Measurements from ENCODE around the gene FBLN1.

DNA sequence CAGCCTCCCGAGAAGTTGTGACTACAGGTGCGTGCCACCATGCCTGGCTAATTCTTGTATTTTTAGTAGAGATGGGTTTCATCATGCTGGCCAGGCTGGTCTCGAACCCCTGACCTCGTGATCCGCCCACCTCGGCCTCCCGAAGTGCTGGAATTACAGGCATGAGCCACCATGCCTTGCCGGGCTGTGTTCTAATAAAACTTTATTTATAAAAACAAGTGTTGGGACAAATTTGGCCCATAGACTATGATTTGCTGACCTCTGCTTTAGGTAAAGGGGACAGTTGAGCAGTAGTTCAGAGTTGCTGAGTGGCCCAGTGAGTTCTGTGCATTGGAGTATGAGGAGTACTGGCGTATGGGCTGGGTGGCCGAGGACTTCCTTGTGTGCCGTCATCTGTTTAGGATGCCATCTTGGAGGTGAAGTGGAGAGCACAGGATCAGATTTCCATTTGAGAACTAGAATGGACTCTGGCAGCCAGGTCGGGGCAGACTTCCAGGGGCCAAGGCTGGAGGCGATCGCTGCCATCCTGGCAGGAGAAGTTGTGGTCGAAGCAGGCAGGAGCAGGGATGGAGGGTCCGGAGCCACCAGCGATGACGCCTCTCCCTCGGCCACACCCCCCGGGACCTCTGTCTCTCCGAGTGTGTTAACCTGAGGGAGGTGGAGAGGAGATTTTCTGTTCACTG lies 43.8 kb downstream of the FBLN1 start:
- TF ChIP-seq, protein P1, sequence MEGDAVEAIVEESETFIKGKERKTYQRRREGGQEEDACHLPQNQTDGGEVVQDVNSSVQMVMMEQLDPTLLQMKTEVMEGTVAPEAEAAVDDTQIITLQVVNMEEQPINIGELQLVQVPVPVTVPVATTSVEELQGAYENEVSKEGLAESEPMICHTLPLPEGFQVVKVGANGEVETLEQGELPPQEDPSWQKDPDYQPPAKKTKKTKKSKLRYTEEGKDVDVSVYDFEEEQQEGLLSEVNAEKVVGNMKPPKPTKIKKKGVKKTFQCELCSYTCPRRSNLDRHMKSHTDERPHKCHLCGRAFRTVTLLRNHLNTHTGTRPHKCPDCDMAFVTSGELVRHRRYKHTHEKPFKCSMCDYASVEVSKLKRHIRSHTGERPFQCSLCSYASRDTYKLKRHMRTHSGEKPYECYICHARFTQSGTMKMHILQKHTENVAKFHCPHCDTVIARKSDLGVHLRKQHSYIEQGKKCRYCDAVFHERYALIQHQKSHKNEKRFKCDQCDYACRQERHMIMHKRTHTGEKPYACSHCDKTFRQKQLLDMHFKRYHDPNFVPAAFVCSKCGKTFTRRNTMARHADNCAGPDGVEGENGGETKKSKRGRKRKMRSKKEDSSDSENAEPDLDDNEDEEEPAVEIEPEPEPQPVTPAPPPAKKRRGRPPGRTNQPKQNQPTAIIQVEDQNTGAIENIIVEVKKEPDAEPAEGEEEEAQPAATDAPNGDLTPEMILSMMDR (IDR thresholded peaks at IDR 0.05) = no peak
- no peak for TF ChIP-seq POLR2A (IDR thresholded peaks at IDR 0.05)
